HAP-1 (cell line): ENCODE measurements around the gene CDKAL1.

Experiments used
- DNase-seq, 2 experiments: peaks; one replicate each; pipeline ENCODE4 v3.0.0-alpha.2; 2016 to 2020; ENCODE audit warnings: low spot score in 2 of 2
- H3K27me3 ChIP-seq: fragments of 250-450 bp; sonication (Bioruptor Pico); 2 replicates; pipeline ENCODE4 v1.5.1; 2020; ENCODE audit warnings: low read depth, mild to moderate bottlenecking, moderate library complexity
- H3K36me3 ChIP-seq: fragments of 250-450 bp; sonication (Bioruptor Pico); replicated peaks from 2 replicates; pipeline ENCODE4 v1.5.1; 2020; ENCODE audit warnings: mild to moderate bottlenecking
- H3K4me1 ChIP-seq: fragments of 250-450 bp; sonication (Bioruptor Pico); 2 replicates; pipeline ENCODE4 v1.5.1; 2020; ENCODE audit warnings: mild to moderate bottlenecking
- H3K4me3 ChIP-seq: fragments of 250-450 bp; sonication (Bioruptor Pico); 2 replicates; pipeline ENCODE4 v1.5.1; 2020; ENCODE audit warnings: mild to moderate bottlenecking, moderate library complexity
- H3K9me3 ChIP-seq: fragments of 250-450 bp; sonication (Bioruptor Pico); 2 replicates; pipeline ENCODE4 v1.5.1; 2020; ENCODE audit warnings: mild to moderate bottlenecking, moderate library complexity
- in situ Hi-C: fragments of 300-500 bp; cut with MboI; formaldehyde crosslinking; loops from 3 replicates; pipeline ENCODE4 v1.14.3; 2020; ENCODE audit warnings: low sequenced_read_pairs, inconsistent platforms, mixed read lengths

CDKAL1 gene

GRCh38 chr6:21159465-21159864 lies 625.2 kb downstream of the CDKAL1 start:
- no peak overlapping the region for H3K4me3 ChIP-seq
- no peaks in the 10 kb centered on the region for H3K9me3 ChIP-seq
- H3K36me3 ChIP-seq, result no peaks in the 10 kb centered on the region
- H3K4me1 ChIP-seq, result no peaks in the 10 kb centered on the region
- in situ Hi-C loops, result no loop called here
- no peak for DNase-seq
- no peaks in the 10 kb centered on the region for H3K27me3 ChIP-seq

- Histone ChIP-seq H3K4me3 (no peak overlapping the region), H3K9me3 (no peaks in the 10 kb centered on the region), H3K4me1 (no peaks in the 10 kb centered on the region), H3K27me3 (no peaks in the 10 kb centered on the region), H3K36me3 (no peaks in the 10 kb centered on the region)
- in situ Hi-C loops, result no loop called here
- no peak for DNase-seq
Observed at GRCh38 chr6:21161707-21162106, 627.5 kb downstream of the CDKAL1 start.

- no peak for DNase-seq
- no peak overlapping the region for H3K4me3 ChIP-seq
- H3K27me3 ChIP-seq, result no peaks in the 10 kb centered on the region
- no peaks in the 10 kb centered on the region for H3K9me3 ChIP-seq
- in situ Hi-C loops, result no loop called here
- H3K4me1 ChIP-seq, result no peaks in the 10 kb centered on the region
- H3K36me3 ChIP-seq, result no peaks in the 10 kb centered on the region
Observed at GRCh38 chr6:21163110-21163837, 629.0 kb downstream of the CDKAL1 start.

GRCh38 chr6:21163838-21164180 lies 629.6 kb downstream of the CDKAL1 start:
- no peaks in the 10 kb centered on the region for H3K4me1 ChIP-seq
- no peaks in the 10 kb centered on the region for H3K36me3 ChIP-seq
- in situ Hi-C loops, result no loop called here
- no peak for DNase-seq
- no peaks in the 10 kb centered on the region for H3K9me3 ChIP-seq
- no peaks in the 10 kb centered on the region for H3K27me3 ChIP-seq
- H3K4me3 ChIP-seq, result no peak overlapping the region

GRCh38 chr6:21164768-21165326 lies 630.6 kb downstream of the CDKAL1 start:
- no peak for DNase-seq
- Histone ChIP-seq H3K36me3 (no peaks in the 10 kb centered on the region), H3K4me3 (no peak overlapping the region), H3K27me3 (no peaks in the 10 kb centered on the region), H3K9me3 (no peaks in the 10 kb centered on the region), H3K4me1 (no peaks in the 10 kb centered on the region)
- in situ Hi-C loops, result no loop called here

- in situ Hi-C loops, result no loop called here
- Histone ChIP-seq H3K4me1 (no peaks in the 10 kb centered on the region), H3K36me3 (no peaks in the 10 kb centered on the region), H3K27me3 (no peaks in the 10 kb centered on the region), H3K9me3 (no peaks in the 10 kb centered on the region), H3K4me3 (no peak overlapping the region)
- DNase-seq, result no peak
Observed at GRCh38 chr6:21166754-21167153, 632.5 kb downstream of the CDKAL1 start.

- Histone ChIP-seq H3K27me3 (no peaks in the 10 kb centered on the region), H3K36me3 (no peaks in the 10 kb centered on the region), H3K4me1 (no peaks in the 10 kb centered on the region), H3K4me3 (no peak overlapping the region), H3K9me3 (no peaks in the 10 kb centered on the region)
- no peak for DNase-seq
- in situ Hi-C loops, result no loop called here
Observed at GRCh38 chr6:21167790-21168189, 633.5 kb downstream of the CDKAL1 start.

- in situ Hi-C loops, result no loop called here
- DNase-seq, result no peak
Observed at GRCh38 chr6:21171801-21172200, 637.5 kb downstream of the CDKAL1 start.

GRCh38 chr6:21173031-21173430 lies 638.8 kb downstream of the CDKAL1 start:
- H3K4me3 ChIP-seq, result no peak overlapping the region
- H3K36me3 ChIP-seq, result no peaks in the 10 kb centered on the region
- DNase-seq, result no peak
- in situ Hi-C loops, result no loop called here
- no peaks in the 10 kb centered on the region for H3K9me3 ChIP-seq
- H3K27me3 ChIP-seq, result no peaks in the 10 kb centered on the region
- no peaks in the 10 kb centered on the region for H3K4me1 ChIP-seq

More at GRCh38 chr6:21171801-21172200, 637.5 kb downstream of the CDKAL1 start:
- Histone ChIP-seq H3K27me3 (no peaks in the 10 kb centered on the region), H3K4me1 (no peaks in the 10 kb centered on the region), H3K36me3 (no peaks in the 10 kb centered on the region), H3K9me3 (no peaks in the 10 kb centered on the region), H3K4me3 (no peak overlapping the region)

- Histone ChIP-seq H3K9me3 (no peaks in the 10 kb centered on the region), H3K36me3 (no peaks in the 10 kb centered on the region), H3K4me3 (no peak overlapping the region), H3K27me3 (no peaks in the 10 kb centered on the region), H3K4me1 (no peaks in the 10 kb centered on the region)
- in situ Hi-C loops, result no loop called here
- DNase-seq, result no peak
Observed at GRCh38 chr6:21173678-21174077, 639.4 kb downstream of the CDKAL1 start.

GRCh38 chr6:21176197-21176596 lies 641.9 kb downstream of the CDKAL1 start:
- H3K4me1 ChIP-seq, result no peaks in the 10 kb centered on the region
- in situ Hi-C loops, result no loop called here
- DNase-seq, result no peak
- H3K27me3 ChIP-seq, result no peaks in the 10 kb centered on the region
- H3K9me3 ChIP-seq, result no peaks in the 10 kb centered on the region; the same call in 1 of the 2 replicates
- H3K36me3 ChIP-seq, result no peaks in the 10 kb centered on the region
- no peak overlapping the region for H3K4me3 ChIP-seq

GRCh38 chr6:21180155-21180554 lies 645.9 kb downstream of the CDKAL1 start:
- Histone ChIP-seq H3K4me1 (peaks cover 20% of the 10 kb centered on the region), H3K9me3 (no peaks in the 10 kb centered on the region; the same call in 1 of the 2 replicates), H3K4me3 (no peak overlapping the region), H3K27me3 (no peaks in the 10 kb centered on the region), H3K36me3 (no peaks in the 10 kb centered on the region)
- no peak for DNase-seq
- in situ Hi-C loops, result no loop called here

GRCh38 chr6:21180800-21181337 lies 646.6 kb downstream of the CDKAL1 start:
- Histone ChIP-seq H3K27me3 (no peaks in the 10 kb centered on the region), H3K9me3 (no peaks in the 10 kb centered on the region; the same call in 1 of the 2 replicates), H3K4me3 (no peak overlapping the region), H3K4me1 (peaks cover 26% of the 10 kb centered on the region), H3K36me3 (no peaks in the 10 kb centered on the region)
- no peak for DNase-seq
- in situ Hi-C loops, result no loop called here

- no peaks in the 10 kb centered on the region; the same call in 1 of the 2 replicates for H3K9me3 ChIP-seq
- in situ Hi-C loops, result no loop called here
- H3K36me3 ChIP-seq, result no peaks in the 10 kb centered on the region
- peaks cover 31% of the 10 kb centered on the region for H3K4me1 ChIP-seq
- H3K27me3 ChIP-seq, result no peaks in the 10 kb centered on the region
- DNase-seq, result no peak
- no peak overlapping the region for H3K4me3 ChIP-seq
Observed at GRCh38 chr6:21181866-21182265, 647.6 kb downstream of the CDKAL1 start.
